GM18520 (cell line): ENCODE data around the gene RABL2A.
A peak's percentile ranks its signal among the peaks of the same experiment; 100 is the strongest.
"Not testable (repeated sequence)": the region's sequence is repeated elsewhere in the genome, so short reads cannot be mapped to it uniquely, and the experiment has no call there.

Experiments
- ATAC-seq: cut with Tn5 transposase; IDR thresholded peaks from one replicate; pipeline ENCODE4 v1.9.1; 2021; ENCODE audit not compliant: unreplicated experiment

Gene RABL2A

DNA sequence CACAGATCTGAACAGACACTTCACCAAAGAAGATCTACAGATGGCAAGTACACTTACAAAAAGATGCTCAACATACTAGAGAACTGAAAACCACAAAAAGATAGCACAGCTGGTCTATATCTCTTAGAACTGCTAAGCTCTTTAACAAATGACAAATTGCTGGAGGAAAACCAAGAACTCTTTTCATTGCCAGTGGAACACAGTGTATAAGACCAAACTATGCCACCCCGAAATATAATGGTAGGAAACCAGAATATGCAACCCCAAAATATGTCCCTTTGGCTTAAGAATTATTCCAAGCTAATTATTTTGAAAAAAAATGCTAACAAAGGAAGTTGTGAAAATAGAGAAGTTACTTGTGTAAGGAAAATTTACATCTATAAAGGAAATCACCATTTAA is 21.0 kb upstream of the RABL2A start:
- not testable (repeated sequence) for ATAC-seq

DNA sequence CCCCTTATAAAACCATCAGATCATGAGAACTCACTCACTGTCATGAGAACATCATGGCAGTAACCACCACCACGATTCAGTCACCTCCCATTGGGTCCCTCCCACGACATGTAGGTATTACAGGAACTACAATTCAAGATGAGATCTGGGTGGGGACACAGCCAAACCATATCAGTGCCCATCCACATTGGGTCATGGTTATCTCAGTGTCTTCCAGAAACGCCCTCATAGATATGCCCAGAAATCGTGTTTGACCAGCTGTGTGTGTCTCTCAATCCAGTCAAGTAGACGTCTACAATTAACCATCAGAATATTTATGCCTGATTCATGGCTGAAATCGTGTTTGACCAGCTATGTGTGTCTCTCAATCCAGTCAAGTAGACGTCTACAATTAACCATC is 17.2 kb upstream of the RABL2A start:
- ATAC-seq = not testable (repeated sequence)

DNA sequence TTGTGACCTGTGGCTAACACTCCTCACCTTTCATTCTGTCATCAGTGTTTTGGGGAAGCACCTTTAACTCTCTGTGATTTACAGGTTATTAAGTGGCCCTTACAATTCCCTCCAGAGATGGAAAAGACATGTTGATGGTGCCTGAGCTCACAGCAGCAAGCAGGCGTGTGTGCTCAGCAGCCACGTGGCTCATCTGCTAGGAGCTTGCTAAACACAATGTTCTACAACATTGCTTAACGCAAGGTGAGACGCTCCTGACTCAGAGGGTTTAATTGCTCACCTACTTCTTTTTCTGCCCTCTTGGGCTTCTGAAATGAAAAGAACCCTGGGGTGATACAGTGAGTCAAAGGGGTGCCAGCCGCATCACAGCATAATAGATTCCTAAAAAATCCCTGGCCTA is 6.1 kb upstream of the RABL2A start:
- not testable (repeated sequence) for ATAC-seq

DNA sequence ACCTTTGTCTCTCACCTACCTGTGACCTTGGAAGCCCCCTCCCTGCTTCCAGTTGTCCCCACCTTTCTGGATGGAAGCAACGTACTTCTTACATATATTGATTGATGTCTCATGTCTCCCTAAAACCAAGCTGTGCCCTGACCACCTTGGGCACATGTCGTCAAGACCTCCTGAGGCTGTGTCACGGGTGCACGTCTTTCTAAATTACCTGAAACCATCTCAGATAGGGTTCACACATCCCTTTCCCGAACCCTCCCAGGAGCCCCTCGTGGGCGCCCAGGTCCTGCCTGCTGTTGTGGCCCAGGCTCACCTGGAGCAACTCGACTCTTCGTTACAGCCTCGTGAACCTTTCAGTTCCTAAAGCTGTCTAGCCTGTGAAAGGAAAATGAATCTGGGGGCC is 1.2 kb upstream of the RABL2A start:
- not testable (repeated sequence) for ATAC-seq

DNA sequence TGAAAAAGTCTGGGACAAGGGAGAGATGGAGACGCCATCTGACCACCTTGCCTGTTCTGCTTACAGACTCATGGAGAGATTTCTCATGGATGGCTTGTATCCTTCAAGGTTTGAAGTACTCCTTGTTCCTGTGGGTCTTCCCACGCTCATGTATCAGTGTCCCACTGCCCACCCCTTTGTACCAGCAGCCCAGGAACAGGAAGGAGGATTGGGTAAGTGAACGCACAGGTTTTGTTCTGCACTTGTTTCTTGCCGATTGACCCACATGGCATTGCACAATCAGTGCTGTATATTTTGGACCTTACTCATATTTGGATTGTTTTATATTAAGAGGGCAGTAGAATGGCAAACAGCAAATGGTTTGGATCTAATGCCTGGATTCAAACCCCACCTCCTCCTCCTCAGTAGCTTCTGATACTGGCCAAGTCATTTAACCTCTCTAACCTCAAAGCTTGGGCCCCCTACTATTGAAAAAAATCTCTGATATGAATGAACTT is 5.8 kb downstream of the RABL2A start:
- not testable (repeated sequence) for ATAC-seq

DNA sequence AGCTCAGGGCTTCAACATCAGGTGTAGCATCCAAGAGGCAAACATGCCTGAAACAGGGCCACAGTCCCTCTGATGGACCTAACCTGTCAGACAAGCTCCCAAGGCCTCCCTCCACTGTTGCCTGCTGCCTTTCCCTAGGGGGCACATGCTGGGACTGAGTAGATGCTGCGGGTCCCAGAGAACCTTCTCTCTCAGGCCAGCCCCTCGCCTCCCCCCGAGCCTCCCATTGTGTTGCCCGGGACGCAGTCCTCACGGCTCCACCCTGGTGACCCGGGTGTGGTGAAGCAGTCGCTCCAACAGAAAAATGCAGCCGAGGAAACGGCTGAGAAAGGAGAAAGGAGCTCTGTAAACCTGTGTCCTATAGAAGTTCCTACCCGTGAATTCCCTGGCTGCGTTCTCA is 8.3 kb downstream of the RABL2A start:
- not testable (repeated sequence) for ATAC-seq

DNA sequence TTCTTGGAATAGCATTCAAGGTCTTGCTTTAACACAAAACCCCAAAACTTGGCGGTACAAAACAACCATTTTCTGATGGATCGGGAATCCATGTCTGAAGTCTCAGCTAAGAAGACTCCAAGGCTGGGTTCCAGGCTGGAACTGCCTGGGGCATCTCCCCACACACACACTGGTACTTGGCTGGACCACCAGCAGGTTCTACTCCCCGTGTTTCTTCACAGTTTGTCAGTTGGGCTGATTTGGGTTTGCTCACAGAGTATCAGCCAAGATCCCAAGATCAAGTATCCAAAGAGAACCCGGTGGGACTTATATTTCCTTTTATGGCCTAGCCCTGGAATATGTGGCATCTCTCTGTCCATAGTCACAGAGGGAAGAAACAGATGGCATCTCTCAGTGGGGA is 9.2 kb downstream of the RABL2A start:
- ATAC-seq = not testable (repeated sequence)

DNA sequence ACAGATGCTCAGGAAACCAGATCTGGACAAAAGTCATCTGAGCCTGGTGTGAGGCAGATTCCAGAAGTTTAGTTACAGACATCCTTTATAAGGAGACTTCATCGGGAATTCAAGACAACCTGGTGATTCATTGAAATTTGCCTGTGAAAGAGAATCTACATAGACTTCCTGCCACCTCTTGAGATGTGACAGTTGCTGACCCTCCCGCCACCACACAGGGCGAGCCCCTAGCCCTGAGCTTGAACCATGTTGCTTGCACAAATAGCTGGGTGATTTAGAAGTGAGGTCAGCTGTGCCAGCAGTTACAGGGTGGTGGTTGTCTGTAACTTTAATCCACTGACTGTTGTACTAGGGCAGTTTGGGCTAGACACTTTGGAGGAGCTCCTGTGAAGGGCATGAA is 11.0 kb downstream of the RABL2A start:
- not testable (repeated sequence) for ATAC-seq

DNA sequence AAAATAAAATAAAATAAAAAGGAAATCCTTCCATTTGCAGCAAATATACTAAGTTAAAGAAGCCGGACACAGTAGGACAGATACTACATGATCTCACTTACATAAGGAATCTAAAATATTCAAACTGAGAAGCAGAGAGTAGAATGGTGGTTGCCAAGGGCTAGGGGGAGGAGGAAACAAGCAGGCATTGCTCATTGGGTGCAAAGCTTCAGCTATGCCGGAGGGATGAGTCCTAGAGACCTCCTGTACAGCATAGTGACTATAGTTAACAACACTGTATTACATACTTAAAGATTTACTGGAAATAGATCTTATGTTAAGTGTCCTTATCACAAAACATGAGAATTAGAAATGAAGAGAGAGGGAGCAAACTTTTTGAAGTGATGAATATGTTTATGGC is 19.2 kb downstream of the RABL2A start:
- not testable (repeated sequence) for ATAC-seq

DNA sequence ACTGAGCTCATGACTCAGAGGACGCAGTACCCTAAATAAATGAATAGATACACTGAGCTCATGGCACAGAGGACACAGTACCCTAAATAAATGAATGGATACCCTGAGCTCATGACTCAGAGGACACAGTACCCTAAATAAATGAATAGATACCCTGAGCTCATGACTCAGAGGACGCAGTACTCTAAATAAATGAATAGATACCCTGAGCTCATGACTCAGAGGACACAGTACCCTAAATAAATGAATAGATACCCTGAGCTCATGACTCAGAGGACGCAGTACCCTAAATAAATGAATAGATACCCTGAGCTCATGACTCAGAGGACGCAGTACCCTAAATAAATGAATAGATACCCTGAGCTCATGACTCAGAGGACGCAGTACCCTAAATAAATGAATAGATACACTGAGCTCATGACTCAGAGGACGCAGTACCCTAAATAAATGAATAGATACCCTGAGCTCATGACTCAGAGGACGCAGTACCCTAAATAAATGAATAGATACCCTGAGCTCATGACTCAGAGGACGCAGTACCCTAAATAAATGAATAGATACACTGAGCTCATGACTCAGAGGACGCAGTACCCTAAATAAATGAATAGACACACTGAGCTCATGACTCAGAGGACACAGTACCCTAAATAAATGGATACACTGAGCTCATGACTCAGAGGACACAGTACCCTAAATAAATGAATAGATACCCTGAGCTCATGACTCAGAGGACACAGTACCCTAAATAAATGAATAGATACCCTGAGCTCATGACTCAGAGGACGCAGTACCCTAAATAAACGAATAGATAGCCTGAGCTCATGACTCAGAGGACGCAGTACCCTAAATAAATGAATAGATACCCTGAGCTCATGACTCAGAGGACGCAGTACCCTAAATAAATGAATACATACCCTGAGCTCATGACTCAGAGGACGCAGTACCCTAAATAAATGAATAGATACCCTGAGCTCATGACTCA is 24.1 kb downstream of the RABL2A start:
- not testable (repeated sequence) for ATAC-seq

DNA sequence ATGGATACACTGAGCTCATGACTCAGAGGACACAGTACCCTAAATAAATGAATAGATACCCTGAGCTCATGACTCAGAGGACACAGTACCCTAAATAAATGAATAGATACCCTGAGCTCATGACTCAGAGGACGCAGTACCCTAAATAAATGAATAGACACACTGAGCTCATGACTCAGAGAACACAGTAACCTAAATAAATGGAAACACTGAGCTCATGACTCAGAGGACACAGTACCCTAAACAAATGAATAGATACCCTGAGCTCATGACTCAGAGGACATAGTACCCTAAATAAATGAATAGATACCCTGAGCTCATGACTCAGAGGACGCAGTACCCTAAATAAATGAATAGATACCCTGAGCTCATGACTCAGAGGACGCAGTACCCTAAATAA is 25.5 kb downstream of the RABL2A start:
- not testable (repeated sequence) for ATAC-seq

DNA sequence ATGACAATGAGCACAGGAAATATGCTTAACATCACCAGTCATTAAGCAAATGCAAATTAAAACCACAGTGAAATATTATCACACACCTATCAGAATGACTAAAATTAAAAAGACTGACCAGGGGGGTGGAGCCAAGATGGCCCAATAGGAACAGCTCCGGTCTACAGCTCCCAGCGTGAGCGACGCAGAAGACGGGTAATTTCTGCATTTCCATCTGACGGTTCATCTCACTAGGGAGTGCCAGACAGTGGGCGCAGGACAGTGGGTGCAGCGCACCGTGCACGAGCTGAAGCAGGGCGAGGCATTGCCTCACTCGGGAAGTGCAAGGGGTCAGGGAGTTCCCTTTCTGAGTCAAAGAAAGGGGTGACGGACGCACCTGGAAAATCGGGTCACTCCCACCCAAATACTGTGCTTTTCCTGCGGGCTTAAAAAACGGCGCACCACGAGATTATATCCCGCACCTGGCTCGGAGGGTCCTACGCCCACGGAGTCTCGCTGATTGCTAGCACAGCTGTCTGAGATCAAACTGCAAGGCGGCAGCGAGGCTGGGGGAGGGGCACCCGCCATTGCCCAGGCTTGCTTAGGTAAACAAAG is 29.1 kb downstream of the RABL2A start:
- peak; percentile 84 for ATAC-seq

DNA sequence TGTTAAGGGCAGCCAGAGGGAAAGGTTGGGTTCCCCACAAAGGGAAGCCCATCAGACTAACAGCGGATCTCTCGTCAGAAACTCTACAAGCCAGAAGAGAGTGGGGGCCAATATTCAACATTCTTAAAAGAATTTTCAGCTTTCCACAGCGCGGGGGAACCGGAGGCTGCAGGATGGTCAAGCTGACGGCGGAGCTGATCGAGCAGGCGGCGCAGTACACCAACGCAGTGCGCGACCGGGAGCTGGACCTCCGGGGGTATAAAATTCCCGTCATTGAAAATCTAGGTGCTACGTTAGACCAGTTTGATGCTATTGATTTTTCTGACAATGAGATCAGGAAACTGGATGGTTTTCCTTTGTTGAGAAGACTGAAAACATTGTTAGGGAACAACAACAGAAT is 30.7 kb downstream of the RABL2A start:
- ATAC-seq = not testable (repeated sequence)

DNA sequence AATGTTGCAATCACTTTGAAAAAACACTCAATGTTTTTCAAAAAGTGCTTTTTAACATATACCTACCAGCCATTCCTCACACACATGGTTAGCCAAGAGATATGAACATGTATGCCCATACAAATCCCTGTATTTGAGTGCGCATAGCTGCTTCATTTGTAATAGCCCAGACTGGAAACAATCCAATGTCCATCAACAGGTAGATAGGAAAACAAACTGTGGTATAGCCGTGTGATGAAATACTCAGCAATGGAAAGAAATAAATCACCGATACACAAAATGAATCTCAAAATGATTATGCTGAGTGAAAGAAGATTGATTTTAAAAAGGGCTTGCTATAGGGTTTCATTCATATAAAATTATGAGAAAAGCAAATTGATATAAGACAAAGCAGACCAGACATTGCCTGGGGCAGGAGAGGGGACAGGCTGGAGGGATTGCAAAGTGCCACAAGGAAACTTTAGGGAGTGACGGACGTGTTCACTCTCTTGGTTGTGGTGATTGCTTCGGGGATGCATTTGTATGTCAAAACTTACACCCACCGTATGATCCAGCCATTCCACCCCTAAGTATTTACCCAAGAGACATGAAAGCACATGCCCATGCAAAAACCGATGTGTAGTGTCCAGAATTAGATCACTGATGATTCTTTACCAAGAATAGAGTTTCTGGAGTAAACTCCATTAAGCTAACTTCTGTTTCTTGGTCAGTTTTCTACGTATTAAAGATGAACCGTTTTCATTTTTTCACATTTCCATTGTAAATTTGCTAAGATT is 36.4 kb downstream of the RABL2A start:
- ATAC-seq = not testable (repeated sequence)

DNA sequence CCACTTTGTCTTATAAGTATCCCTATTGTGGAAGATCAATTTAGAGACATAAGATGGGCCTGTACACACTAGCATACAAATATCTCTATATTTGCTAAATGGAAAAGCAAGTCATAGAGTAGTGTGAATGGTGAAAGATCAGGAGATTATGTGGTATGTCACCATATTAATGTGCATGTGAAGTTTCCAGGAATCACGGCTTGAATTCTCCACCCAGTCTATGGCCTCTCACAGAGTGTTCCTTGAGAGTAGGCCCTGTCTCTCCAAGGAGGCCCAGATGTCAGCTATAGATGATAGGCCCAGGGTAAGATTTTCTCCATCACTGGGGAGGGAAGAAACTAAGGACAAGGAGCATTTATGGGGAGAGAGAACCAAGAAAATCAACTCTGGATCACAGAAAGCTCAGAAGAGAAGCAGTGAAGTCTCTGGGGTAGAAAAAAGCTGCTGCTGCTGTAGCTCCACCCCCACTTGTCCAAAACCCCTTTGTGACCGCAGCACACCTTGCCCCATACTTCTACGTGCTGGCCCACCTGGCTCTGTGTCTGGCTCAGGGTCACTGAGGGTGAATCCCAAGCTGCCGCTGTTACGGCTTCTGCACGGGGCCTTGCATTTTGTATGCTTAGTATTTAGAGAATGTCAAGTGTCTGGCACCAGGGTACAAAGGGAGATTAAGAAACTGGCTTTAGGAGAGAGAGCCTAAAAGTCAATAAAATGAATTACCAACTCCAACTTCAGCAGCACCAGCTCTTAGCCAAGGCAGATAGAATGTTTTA is 37.9 kb downstream of the RABL2A start:
- not testable (repeated sequence) for ATAC-seq

DNA sequence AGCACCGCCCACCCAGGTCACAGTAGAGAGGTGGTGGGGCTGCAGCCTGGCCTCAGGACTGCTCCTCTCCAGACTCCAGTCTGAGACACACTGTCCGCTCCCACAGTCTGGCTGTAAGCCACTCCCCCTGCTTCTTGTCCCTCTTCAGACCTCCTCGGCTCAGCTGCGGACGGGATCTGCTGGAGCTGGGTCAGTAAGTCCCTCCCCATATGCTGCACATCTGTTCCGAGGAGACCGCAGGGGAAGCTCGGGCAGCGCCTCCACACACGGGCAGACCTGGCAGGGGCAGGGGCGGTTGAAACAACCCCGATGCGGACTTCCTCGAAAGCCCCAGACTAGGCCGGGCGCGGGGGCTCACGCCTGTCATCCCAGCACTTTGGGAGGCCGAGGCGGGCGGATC is 41.9 kb downstream of the RABL2A start:
- ATAC-seq = not testable (repeated sequence)

DNA sequence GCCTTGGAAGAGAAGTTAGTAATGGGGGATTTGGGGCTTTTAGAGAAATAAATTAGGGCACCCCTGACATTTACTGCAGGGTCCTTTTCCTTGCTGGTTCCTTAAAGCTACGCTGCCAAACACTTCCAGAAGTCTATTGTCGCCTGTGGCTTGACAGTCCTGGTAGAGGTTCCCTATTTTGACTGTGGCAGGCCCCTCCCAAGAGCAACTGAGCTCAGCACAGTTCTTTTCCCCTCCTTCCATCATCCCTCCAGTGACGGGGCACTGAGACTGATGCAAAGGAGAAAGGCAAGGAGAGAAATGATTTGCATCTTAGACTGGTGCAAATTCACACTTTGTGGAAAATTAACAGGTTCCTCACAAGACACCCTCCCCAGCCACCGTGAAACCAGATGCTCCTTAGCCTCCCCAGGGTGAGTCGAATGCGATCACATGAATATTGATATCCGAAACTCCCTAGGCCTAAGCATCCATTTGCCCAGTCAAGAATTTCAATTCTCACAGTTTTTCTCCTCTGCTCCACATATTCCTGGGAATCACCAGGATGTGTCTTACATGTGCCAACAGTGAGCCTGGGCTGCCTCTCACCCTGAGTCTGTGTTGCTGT is 45.4 kb downstream of the RABL2A start:
- no peak for ATAC-seq

DNA sequence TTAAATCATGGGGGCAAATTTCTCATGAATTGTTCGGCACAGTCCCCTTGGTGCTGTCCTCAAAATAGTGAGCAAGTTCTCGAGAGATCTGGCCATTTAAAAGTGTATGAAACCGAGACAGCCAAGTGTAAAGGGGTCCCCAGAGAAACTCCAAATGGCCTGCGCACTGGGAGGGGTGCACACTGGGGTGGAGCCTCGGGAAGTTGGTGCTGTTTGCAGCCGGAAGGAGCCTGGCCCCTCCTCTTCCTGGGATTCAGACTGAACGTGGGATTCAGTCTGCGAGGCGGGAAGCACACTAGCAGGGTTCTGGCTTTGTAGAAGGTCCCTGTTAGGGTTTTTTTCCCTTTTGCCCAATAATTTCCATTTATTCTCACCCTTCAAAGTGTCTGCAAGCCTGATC is 48.8 kb downstream of the RABL2A start:
- no peak for ATAC-seq

DNA sequence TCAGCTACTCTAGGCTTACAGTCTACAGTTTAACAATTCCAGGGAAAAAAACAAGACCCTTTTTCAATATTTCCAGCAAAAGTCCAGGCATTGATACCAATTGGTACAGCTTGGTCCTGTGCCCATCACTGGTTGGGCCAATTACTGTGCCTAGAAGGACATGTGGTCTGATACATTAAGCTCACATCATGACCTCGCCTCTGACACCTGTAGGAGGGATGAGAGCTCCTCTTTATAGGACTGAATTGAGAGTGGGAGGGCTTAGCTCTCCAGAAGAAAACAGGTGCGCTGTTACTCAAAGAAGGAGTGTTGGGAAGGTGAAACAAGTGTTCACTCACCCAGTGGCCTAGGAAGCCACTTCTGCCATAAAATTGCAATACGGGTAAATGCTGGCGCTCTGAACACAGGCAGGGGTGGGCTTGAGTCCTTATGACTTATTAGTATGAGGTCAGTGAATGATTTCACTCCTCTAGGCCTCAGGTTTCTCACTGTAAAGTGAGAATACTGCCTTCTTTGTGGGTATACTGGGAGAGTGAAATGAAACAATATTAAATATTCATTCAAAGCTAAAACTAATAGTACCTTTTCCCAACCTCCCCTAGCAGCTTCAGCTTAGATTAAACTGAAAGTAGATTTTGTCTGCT is 49.7 kb downstream of the RABL2A start:
- no peak for ATAC-seq

DNA sequence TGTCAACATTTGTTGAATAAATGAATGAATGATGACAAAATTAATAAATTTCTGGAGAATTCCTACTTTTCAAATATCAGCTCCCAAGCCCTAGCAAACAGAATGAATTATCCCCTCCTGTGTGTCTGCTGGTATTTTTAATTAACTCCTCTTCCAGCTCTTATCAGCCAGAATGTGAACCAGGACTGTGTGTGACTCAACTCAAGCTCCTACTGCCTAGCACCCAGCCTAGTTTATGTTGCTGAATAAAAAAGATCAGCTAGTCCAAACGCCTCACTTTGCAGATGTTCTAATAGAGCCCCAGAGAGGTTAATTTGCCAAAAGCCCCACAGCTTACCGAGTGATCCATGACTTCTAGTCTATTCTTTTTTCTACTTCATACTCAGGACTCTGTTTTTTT is 50.3 kb downstream of the RABL2A start:
- no peak for ATAC-seq
